GM04504 (cell line): Measurements from ENCODE around the gene FRMD3.

Source experiments
- DNase-seq: peaks from one replicate; pipeline ENCODE4 v3.0.0-alpha.2; 2012; ENCODE audit warnings: low read depth

FRMD3 gene

GRCh38 chr9:83538172-83538889 is at the start of gene FRMD3:
TSS of gene FRMD3 (minus strand) at chr9:83538401. CDS start at chr9:83538231, 170 bp downstream.
- DNase-seq: peak; percentile 56

- DNase-seq: no peak
Measured at GRCh38 chr9:83584995-83585394, 46.8 kb upstream of the FRMD3 start.

- peak; percentile 39 for DNase-seq
Measured at GRCh38 chr9:83583151-83584014, 45.2 kb upstream of the FRMD3 start.

- no peak for DNase-seq
Measured at GRCh38 chr9:83582029-83582428, 43.8 kb upstream of the FRMD3 start.

GRCh38 chr9:83574482-83574881 is 36.3 kb upstream of the FRMD3 start:
- no peak for DNase-seq

- no peak for DNase-seq
Measured at GRCh38 chr9:83572524-83572923, 34.3 kb upstream of the FRMD3 start.

- no peak for DNase-seq
Measured at GRCh38 chr9:83570359-83570758, 32.2 kb upstream of the FRMD3 start.

GRCh38 chr9:83569326-83569725 is 31.1 kb upstream of the FRMD3 start:
- DNase-seq: no peak

- no peak for DNase-seq
Measured at GRCh38 chr9:83563360-83563759, 25.2 kb upstream of the FRMD3 start.

- DNase-seq: no peak
Measured at GRCh38 chr9:83560169-83560826, 22.1 kb upstream of the FRMD3 start.

GRCh38 chr9:83557771-83558170 is 19.6 kb upstream of the FRMD3 start:
- no peak for DNase-seq

GRCh38 chr9:83557317-83557716 is 19.1 kb upstream of the FRMD3 start:
- DNase-seq: no peak

GRCh38 chr9:83554278-83554677 is 16.1 kb upstream of the FRMD3 start:
- no peak for DNase-seq

- peak; percentile 73 for DNase-seq
Measured at GRCh38 chr9:83544002-83544698, 5.9 kb upstream of the FRMD3 start.

GRCh38 chr9:83538890-83539238 is 663 bp upstream of the FRMD3 start:
- DNase-seq: no peak

GRCh38 chr9:83537331-83538171 is 650 bp downstream of the FRMD3 start:
- DNase-seq: no peak

- no peak for DNase-seq
Measured at GRCh38 chr9:83536332-83536731, 1.9 kb downstream of the FRMD3 start.

GRCh38 chr9:83535736-83536135 is 2.5 kb downstream of the FRMD3 start:
- DNase-seq: no peak

GRCh38 chr9:83533296-83533695 is 4.9 kb downstream of the FRMD3 start:
- DNase-seq: no peak

- DNase-seq: no peak
Measured at GRCh38 chr9:83526901-83527300, 11.3 kb downstream of the FRMD3 start.

- no peak for DNase-seq
Measured at GRCh38 chr9:83526211-83526610, 12.0 kb downstream of the FRMD3 start.
